MM.1S (cell line): ENCODE data around the gene SLC25A26.

Experiments used
- DNase-seq: peaks from one replicate; pipeline ENCODE4 v3.0.0-alpha.2; 2015
- H2AFZ ChIP-seq: fragments of 300-600 bp; sonication (generic); 2 replicates; pipeline ENCODE4 v1.6.0; 2016; ENCODE audit warnings: antibody characterized with exemption, low read length
- H3F3A ChIP-seq: fragments of 300-600 bp; sonication (generic); 2 replicates; pipeline ENCODE4 v1.6.1; 2016; ENCODE audit warnings: mild to moderate bottlenecking, antibody characterized with exemption, low read length, moderate library complexity, mixed read lengths; ENCODE audit not compliant: insufficient read depth
- H3K27ac ChIP-seq: fragments of 300-600 bp; sonication (generic); 2 replicates; pipeline ENCODE4 v1.5.1; 2016; ENCODE audit warnings: mild to moderate bottlenecking, low read length
- H3K27me3 ChIP-seq: fragments of 300-600 bp; sonication (generic); replicated peaks from 2 replicates; pipeline ENCODE4 v1.6.0; 2016; ENCODE audit warnings: low read length; ENCODE audit not compliant: insufficient read depth
- H3K36me3 ChIP-seq: fragments of 300-600 bp; sonication (generic); replicated peaks from 2 replicates; pipeline ENCODE4 v1.6.1; 2016; ENCODE audit warnings: mild to moderate bottlenecking, low read length, mixed read lengths; ENCODE audit not compliant: insufficient read depth
- H3K4me1 ChIP-seq: fragments of 300-600 bp; sonication (generic); 2 replicates; pipeline ENCODE4 v1.6.1; 2016; ENCODE audit warnings: low read length, mixed read lengths
- H3K4me2 ChIP-seq: fragments of 300-600 bp; sonication (generic); 2 replicates; pipeline ENCODE4 v1.6.0; 2016; ENCODE audit warnings: low read depth, low read length
- H3K4me3 ChIP-seq: fragments of 300-600 bp; sonication (generic); 2 replicates; pipeline ENCODE4 v1.5.1; 2016; ENCODE audit warnings: low read length, mixed read lengths
- H3K79me2 ChIP-seq: fragments of 300-600 bp; sonication (generic); 2 replicates; pipeline ENCODE4 v1.6.1; 2016; ENCODE audit warnings: mixed run types, low read length, mixed read lengths
- H3K9ac ChIP-seq: fragments of 300-600 bp; sonication (generic); 2 replicates; pipeline ENCODE4 v1.6.1; 2016; ENCODE audit warnings: low read length, mixed read lengths
- H3K9me2 ChIP-seq: fragments of 300-600 bp; sonication (generic); replicated peaks from 2 replicates; pipeline ENCODE4 v1.6.1; 2016; ENCODE audit warnings: mild to moderate bottlenecking, low read length, mixed read lengths; ENCODE audit not compliant: insufficient read depth
- H3K9me3 ChIP-seq: fragments of 300-600 bp; sonication (generic); replicated peaks from 2 replicates; pipeline ENCODE4 v1.6.1; 2016; ENCODE audit warnings: mild to moderate bottlenecking, low read length, mixed read lengths; ENCODE audit not compliant: insufficient read depth
- H4K20me1 ChIP-seq: fragments of 300-600 bp; sonication (generic); 2 replicates; pipeline ENCODE4 v1.6.1; 2016; ENCODE audit warnings: mild to moderate bottlenecking, low read length, moderate library complexity, mixed read lengths; ENCODE audit not compliant: insufficient read depth
- CTCF ChIP-seq: fragments of 300-600 bp; sonication (generic); IDR thresholded peaks from 2 replicates; pipeline ENCODE4 v1.5.1; 2016; ENCODE audit warnings: antibody characterized with exemption, low read length, mixed read lengths
- EZH2 ChIP-seq: fragments of 300-600 bp; sonication (generic); optimal IDR thresholded peaks from 2 replicates; pipeline ENCODE3; 2017; ENCODE audit warnings: low read depth, mild to moderate bottlenecking, antibody characterized with exemption, low read length, mixed read lengths
- EZH2phosphoT487 ChIP-seq: fragments of 300-600 bp; sonication (generic); IDR thresholded peaks from 2 replicates; pipeline ENCODE4 v1.6.1; 2018; ENCODE audit warnings: antibody characterized with exemption, low read length

The SLC25A26 gene

GRCh38 chr3:66380200-66380932, 159.6 kb downstream of the SLC25A26 start:
- H3K9me2 ChIP-seq: no peaks in the 10 kb centered on the region
- H3K9me3 ChIP-seq: no peaks in the 10 kb centered on the region
- H3K79me2 ChIP-seq: no peaks in the 10 kb centered on the region
- no peak overlapping the region for H3K9ac ChIP-seq
- no peak overlapping the region for H2AFZ ChIP-seq
- no peaks in the 10 kb centered on the region for H3F3A ChIP-seq
- H3K4me2 ChIP-seq: no peak overlapping the region
- TF ChIP-seq EZH2phosphoT487 (no peak), CTCF (no peak), EZH2 (no peak)
- H3K4me1 ChIP-seq: no peaks in the 10 kb centered on the region
- no peaks in the 10 kb centered on the region for H3K27me3 ChIP-seq
- H3K27ac ChIP-seq: no peak overlapping the region
- DNase-seq: no peak
- no peak overlapping the region for H3K4me3 ChIP-seq
- no peaks in the 10 kb centered on the region for H4K20me1 ChIP-seq
- peaks cover 11% of the 10 kb centered on the region; the same call in 1 of the 2 replicates for H3K36me3 ChIP-seq

GRCh38 chr3:66381626-66382025, 160.8 kb downstream of the SLC25A26 start:
- Histone ChIP-seq H3K4me2 (no peak overlapping the region), H3K9ac (no peak overlapping the region), H3K79me2 (no peaks in the 10 kb centered on the region), H3K9me3 (no peaks in the 10 kb centered on the region), H3K36me3 (peaks cover 15% of the 10 kb centered on the region), H3K27ac (no peak overlapping the region), H3K27me3 (no peaks in the 10 kb centered on the region), H3F3A (no peaks in the 10 kb centered on the region), H3K4me3 (no peak overlapping the region), H3K9me2 (no peaks in the 10 kb centered on the region), H3K4me1 (no peaks in the 10 kb centered on the region), H4K20me1 (no peaks in the 10 kb centered on the region), H2AFZ (no peak overlapping the region)
- DNase-seq: no peak
- no peak for TF ChIP-seq EZH2phosphoT487
- no peak for TF ChIP-seq EZH2
- TF ChIP-seq CTCF: no peak

GRCh38 chr3:66382142-66382541, 161.3 kb downstream of the SLC25A26 start:
- Histone ChIP-seq H3K4me2 (no peak overlapping the region), H3K79me2 (0 out of 2 replicates have a peak, but pooled peaks cover 1% of the 10 kb centered on the region), H3F3A (no peaks in the 10 kb centered on the region), H3K9me2 (no peaks in the 10 kb centered on the region), H3K36me3 (peaks cover 15% of the 10 kb centered on the region), H3K9ac (no peak overlapping the region), H4K20me1 (no peaks in the 10 kb centered on the region), H2AFZ (no peak overlapping the region), H3K9me3 (no peaks in the 10 kb centered on the region), H3K4me3 (no peak overlapping the region), H3K27me3 (no peaks in the 10 kb centered on the region), H3K4me1 (no peaks in the 10 kb centered on the region), H3K27ac (no peak overlapping the region)
- no peak for TF ChIP-seq CTCF
- TF ChIP-seq EZH2: no peak
- no peak for TF ChIP-seq EZH2phosphoT487
- DNase-seq: no peak
